HUES48 (cell line): ENCODE results near the gene UBN1.

Source experiments
- H3K27ac ChIP-seq: one replicate; pipeline ENCODE4 v1.7.0; 2013; ENCODE audit warnings: low read depth, low read length, inconsistent platforms
- H3K27me3 ChIP-seq: 2 replicates; pipeline ENCODE4 v1.6.1; 2013; ENCODE audit warnings: mild to moderate bottlenecking, low read length; ENCODE audit not compliant: control insufficient read depth, insufficient read depth
- H3K36me3 ChIP-seq: 2 replicates; pipeline ENCODE4 v1.6.1; 2013; ENCODE audit warnings: low read length; ENCODE audit not compliant: control insufficient read depth, insufficient read depth
- H3K4me1 ChIP-seq: 2 replicates; pipeline ENCODE4 v1.6.1; 2013; ENCODE audit warnings: mild to moderate bottlenecking, low read length; ENCODE audit not compliant: control insufficient read depth, insufficient read depth
- H3K4me3 ChIP-seq: 2 replicates; pipeline ENCODE4 v1.5.1; 2013; ENCODE audit warnings: mild to moderate bottlenecking, low read depth, low read length
- H3K9ac ChIP-seq: 2 replicates; pipeline ENCODE4 v1.6.1; 2013; ENCODE audit warnings: mild to moderate bottlenecking, low read depth, low read length, moderate library complexity
- H3K9me3 ChIP-seq: 2 replicates; pipeline ENCODE4 v1.6.1; 2013; ENCODE audit warnings: low read length; ENCODE audit not compliant: control insufficient read depth, insufficient read depth

Gene UBN1

GRCh38 chr16:4897328-4897727 is 50.0 kb downstream of the UBN1 start:
- Histone ChIP-seq H3K4me1 (no peaks in the 10 kb centered on the region), H3K9me3 (no peaks in the 10 kb centered on the region), H3K27me3 (no peaks in the 10 kb centered on the region), H3K9ac (no peak overlapping the region), H3K36me3 (peaks cover 72% of the 10 kb centered on the region), H3K27ac (no peak overlapping the region), H3K4me3 (no peak overlapping the region)

- Histone ChIP-seq H3K9ac (no peak overlapping the region), H3K4me1 (no peaks in the 10 kb centered on the region), H3K36me3 (peaks cover 58% of the 10 kb centered on the region), H3K9me3 (no peaks in the 10 kb centered on the region), H3K27me3 (no peaks in the 10 kb centered on the region), H3K27ac (no peak overlapping the region), H3K4me3 (no peak overlapping the region)
Measured at GRCh38 chr16:4898811-4899473, 51.7 kb downstream of the UBN1 start.

- no peak overlapping the region for H3K9ac ChIP-seq
- H3K36me3 ChIP-seq: peaks cover 52% of the 10 kb centered on the region
- no peak overlapping the region for H3K4me3 ChIP-seq
- H3K9me3 ChIP-seq: no peaks in the 10 kb centered on the region
- H3K27ac ChIP-seq: no peak overlapping the region
- H3K27me3 ChIP-seq: no peaks in the 10 kb centered on the region
- H3K4me1 ChIP-seq: no peaks in the 10 kb centered on the region
Measured at GRCh38 chr16:4899474-4899846, 52.2 kb downstream of the UBN1 start.

- H3K4me3 ChIP-seq: no peak overlapping the region
- H3K4me1 ChIP-seq: no peaks in the 10 kb centered on the region
- H3K36me3 ChIP-seq: peaks cover 47% of the 10 kb centered on the region
- H3K9me3 ChIP-seq: no peaks in the 10 kb centered on the region
- no peaks in the 10 kb centered on the region for H3K27me3 ChIP-seq
- no peak overlapping the region for H3K9ac ChIP-seq
- H3K27ac ChIP-seq: no peak overlapping the region
Measured at GRCh38 chr16:4900036-4900435, 52.8 kb downstream of the UBN1 start.

GRCh38 chr16:4900750-4901149 is 53.5 kb downstream of the UBN1 start:
- Histone ChIP-seq H3K9me3 (no peaks in the 10 kb centered on the region), H3K27ac (no peak overlapping the region), H3K27me3 (no peaks in the 10 kb centered on the region), H3K9ac (no peak overlapping the region), H3K4me1 (no peaks in the 10 kb centered on the region), H3K36me3 (peaks cover 40% of the 10 kb centered on the region), H3K4me3 (no peak overlapping the region)

- H3K9me3 ChIP-seq: no peaks in the 10 kb centered on the region
- peaks cover 30% of the 10 kb centered on the region for H3K36me3 ChIP-seq
- no peak overlapping the region for H3K4me3 ChIP-seq
- no peaks in the 10 kb centered on the region for H3K27me3 ChIP-seq
- H3K9ac ChIP-seq: no peak overlapping the region
- H3K4me1 ChIP-seq: no peaks in the 10 kb centered on the region
- H3K27ac ChIP-seq: no peak overlapping the region
Measured at GRCh38 chr16:4902038-4902437, 54.8 kb downstream of the UBN1 start.

- H3K36me3 ChIP-seq: peaks cover 17% of the 10 kb centered on the region
Measured at GRCh38 chr16:4904108-4904941, 57.0 kb downstream of the UBN1 start.

GRCh38 chr16:4904942-4905615 is 57.8 kb downstream of the UBN1 start:
- H3K9me3 ChIP-seq: no peaks in the 10 kb centered on the region
- no peak overlapping the region for H3K4me3 ChIP-seq
- H3K27ac ChIP-seq: no peak overlapping the region
- peaks cover 14% of the 10 kb centered on the region; the same call in 1 of the 2 replicates for H3K36me3 ChIP-seq
- no peak overlapping the region for H3K9ac ChIP-seq
- H3K4me1 ChIP-seq: no peaks in the 10 kb centered on the region
- no peaks in the 10 kb centered on the region for H3K27me3 ChIP-seq

More at GRCh38 chr16:4904108-4904941, 57.0 kb downstream of the UBN1 start:
- Histone ChIP-seq H3K9ac (no peak overlapping the region), H3K27me3 (no peaks in the 10 kb centered on the region), H3K9me3 (no peaks in the 10 kb centered on the region), H3K27ac (no peak overlapping the region), H3K4me1 (no peaks in the 10 kb centered on the region), H3K4me3 (no peak overlapping the region)

- no peak overlapping the region for H3K27ac ChIP-seq
- H3K4me3 ChIP-seq: no peak overlapping the region
- no peaks in the 10 kb centered on the region for H3K27me3 ChIP-seq
- no peaks in the 10 kb centered on the region for H3K36me3 ChIP-seq
- H3K4me1 ChIP-seq: no peaks in the 10 kb centered on the region
- no peak overlapping the region for H3K9ac ChIP-seq
- no peaks in the 10 kb centered on the region for H3K9me3 ChIP-seq
Measured at GRCh38 chr16:4908854-4909401, 61.6 kb downstream of the UBN1 start.

GRCh38 chr16:4909825-4910224 is 62.5 kb downstream of the UBN1 start:
- Histone ChIP-seq H3K4me3 (no peak overlapping the region), H3K9ac (no peak overlapping the region)

GRCh38 chr16:4910828-4911227 is 63.5 kb downstream of the UBN1 start:
- H3K4me1 ChIP-seq: no peaks in the 10 kb centered on the region
- H3K9me3 ChIP-seq: no peaks in the 10 kb centered on the region
- H3K4me3 ChIP-seq: no peak overlapping the region
- no peaks in the 10 kb centered on the region for H3K36me3 ChIP-seq
- no peaks in the 10 kb centered on the region for H3K27me3 ChIP-seq
- no peak overlapping the region for H3K9ac ChIP-seq
- H3K27ac ChIP-seq: no peak overlapping the region

More at GRCh38 chr16:4909825-4910224, 62.5 kb downstream of the UBN1 start:
- Histone ChIP-seq H3K9me3 (no peaks in the 10 kb centered on the region), H3K27ac (no peak overlapping the region), H3K36me3 (no peaks in the 10 kb centered on the region), H3K27me3 (no peaks in the 10 kb centered on the region), H3K4me1 (no peaks in the 10 kb centered on the region)
